Fibroblast of villous mesenchyme (primary cell): ENCODE measurements around the gene P4HA2. TPM values are rescaled to one million over a fixed set of nuclear protein-coding genes. Genes with fewer than 3 reads are reported as not detected.

Source experiments
- DNase-seq: peaks from one replicate; pipeline ENCODE4 v3.0.0-alpha.2; 2010; ENCODE audit warnings: low read depth
- H3K4me3 ChIP-seq: 2 replicates; pipeline ENCODE4 v1.5.1; 2011; ENCODE audit warnings: low read depth, mild to moderate bottlenecking, low read length
- CTCF ChIP-seq: IDR thresholded peaks from 2 replicates; pipeline ENCODE4 v1.5.1; 2012; ENCODE audit warnings: low read depth, mild to moderate bottlenecking, low read length; ENCODE audit not compliant: insufficient read depth
- total RNA-seq: library from RNA; depleted of rRNA; stranded (reverse); fragments of >200 nt; gene quantifications from 2 replicates; pipeline ENCODE4 v1.2.3, GENCODE V29; 2012

P4HA2 gene
- total RNA-seq, 1 donor, result 191 TPM

GRCh38 chr5:132263548-132264261 lies 36.1 kb upstream of the P4HA2 start:
- peak; percentile 75 for DNase-seq
- TF ChIP-seq CTCF, result peak; percentile 21
- H3K4me3 ChIP-seq, result no peak overlapping the region

- no peak overlapping the region for H3K4me3 ChIP-seq
- DNase-seq, result peak; percentile 27
- no peak for TF ChIP-seq CTCF
Observed at GRCh38 chr5:132262882-132263547, 35.4 kb upstream of the P4HA2 start.

- DNase-seq, result no peak
- no peak overlapping the region for H3K4me3 ChIP-seq
- no peak for TF ChIP-seq CTCF
Observed at GRCh38 chr5:132261881-132262845, 34.5 kb upstream of the P4HA2 start.

DNA sequence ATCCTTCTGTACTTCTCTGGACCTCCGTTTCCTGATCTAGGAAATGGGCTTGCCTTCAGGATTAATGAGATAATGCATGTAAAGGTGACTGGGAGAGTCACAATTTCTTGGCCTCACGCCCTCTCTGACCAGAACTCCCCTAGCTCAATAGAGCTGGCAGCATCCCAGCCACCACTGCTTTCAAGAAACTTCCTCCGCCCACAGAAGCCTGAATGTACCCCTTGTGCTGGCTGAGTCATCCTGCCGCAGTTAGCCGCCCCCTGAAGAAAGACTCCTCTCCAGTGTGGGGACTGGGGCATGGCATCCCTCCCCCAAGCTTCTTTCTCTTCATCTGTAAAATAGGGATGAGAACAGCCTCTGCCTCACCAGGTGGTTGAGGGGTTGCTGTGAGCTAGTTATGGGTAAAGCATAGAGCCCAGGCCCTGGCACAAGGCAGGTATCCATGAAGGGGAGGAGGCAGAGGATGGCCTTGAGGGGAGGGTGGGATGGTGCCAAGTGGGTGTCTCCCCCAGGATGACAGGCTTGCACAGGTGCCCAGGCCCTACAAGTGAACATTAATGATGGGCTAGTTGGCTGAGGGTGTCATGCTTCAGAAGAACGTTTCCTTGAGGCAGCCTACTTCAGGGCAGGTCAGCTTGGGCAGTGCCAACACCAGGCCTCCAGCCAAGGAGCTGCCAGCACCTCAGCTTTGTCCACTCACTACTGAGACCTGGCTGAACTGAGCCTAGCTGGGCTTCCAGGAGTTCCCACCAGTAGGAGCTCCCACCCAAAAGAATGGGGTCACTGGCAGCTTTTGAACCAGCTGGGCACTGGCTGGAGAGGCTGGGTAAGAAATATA lies 33.3 kb upstream of the P4HA2 start:
- no peak overlapping the region for H3K4me3 ChIP-seq
- peak; percentile 85 for DNase-seq
- TF ChIP-seq CTCF, result no peak

DNA sequence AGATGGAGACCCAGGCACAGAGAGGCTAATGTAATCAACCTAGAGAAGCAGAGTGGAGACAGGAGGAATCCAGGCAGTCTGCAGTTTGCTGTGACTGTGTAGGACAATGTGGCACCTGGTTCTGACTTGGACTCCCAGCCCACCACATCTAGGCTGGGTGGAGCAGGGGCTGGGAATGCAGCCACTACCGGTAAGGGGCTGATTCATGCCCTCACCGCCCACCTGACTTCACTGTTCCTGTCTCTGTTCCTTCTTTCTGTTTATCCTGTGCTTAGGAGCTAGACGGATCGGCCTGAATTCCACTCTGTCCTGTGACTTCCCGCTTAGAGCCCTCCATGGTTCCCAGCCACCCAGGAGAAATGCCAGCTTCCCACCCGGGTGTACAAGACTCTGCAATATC lies 32.4 kb upstream of the P4HA2 start:
- peak overlapping the region; percentile 36 for H3K4me3 ChIP-seq
- peak; percentile 72 for DNase-seq
- TF ChIP-seq CTCF, result no peak
